CD4-positive, alpha-beta T cell treated with Interleukin-6 for 4 hours (primary cell): Measurements from ENCODE around the gene MRPS18C.
"Not testable (repeated sequence)": the region's sequence is repeated elsewhere in the genome, so short reads cannot be mapped to it uniquely, and the experiment has no call there.

Experiments used
- DNase-seq: peaks from one replicate; pipeline ENCODE4 v3.0.0-alpha.2; 2020; ENCODE audit warnings: mixed read lengths

Gene MRPS18C

GRCh38 chr4:83498187-83498586, 42.3 kb downstream of the MRPS18C start:
- DNase-seq = no peak

GRCh38 chr4:83501671-83502070, 45.8 kb downstream of the MRPS18C start:
- not testable (repeated sequence) for DNase-seq

- DNase-seq = peak; percentile 55
These were observed 48.1 kb downstream of the MRPS18C start for GRCh38 chr4:83503974-83504373.

- DNase-seq = peak; percentile 5
These were observed 48.6 kb downstream of the MRPS18C start for GRCh38 chr4:83504503-83504902.

- DNase-seq = peak; percentile 15
These were observed 49.1 kb downstream of the MRPS18C start for GRCh38 chr4:83504996-83505395.

- DNase-seq = peak; percentile 47
These were observed 53.3 kb downstream of the MRPS18C start for GRCh38 chr4:83509156-83509585.

GRCh38 chr4:83510442-83510841, 54.6 kb downstream of the MRPS18C start:
- DNase-seq = no peak
